MM.1S (cell line): ENCODE results near the gene GPATCH2.

Source experiments
- DNase-seq: peaks from one replicate; pipeline ENCODE4 v3.0.0-alpha.2; 2015
- H2AFZ ChIP-seq: fragments of 300-600 bp; sonication (generic); 2 replicates; pipeline ENCODE4 v1.6.0; 2016; ENCODE audit warnings: antibody characterized with exemption, low read length
- H3F3A ChIP-seq: fragments of 300-600 bp; sonication (generic); 2 replicates; pipeline ENCODE4 v1.6.1; 2016; ENCODE audit warnings: mild to moderate bottlenecking, antibody characterized with exemption, low read length, moderate library complexity, mixed read lengths; ENCODE audit not compliant: insufficient read depth
- H3K27ac ChIP-seq: fragments of 300-600 bp; sonication (generic); 2 replicates; pipeline ENCODE4 v1.5.1; 2016; ENCODE audit warnings: mild to moderate bottlenecking, low read length
- H3K27me3 ChIP-seq: fragments of 300-600 bp; sonication (generic); replicated peaks from 2 replicates; pipeline ENCODE4 v1.6.0; 2016; ENCODE audit warnings: low read length; ENCODE audit not compliant: insufficient read depth
- H3K36me3 ChIP-seq: fragments of 300-600 bp; sonication (generic); replicated peaks from 2 replicates; pipeline ENCODE4 v1.6.1; 2016; ENCODE audit warnings: mild to moderate bottlenecking, low read length, mixed read lengths; ENCODE audit not compliant: insufficient read depth
- H3K4me1 ChIP-seq: fragments of 300-600 bp; sonication (generic); 2 replicates; pipeline ENCODE4 v1.6.1; 2016; ENCODE audit warnings: low read length, mixed read lengths
- H3K4me2 ChIP-seq: fragments of 300-600 bp; sonication (generic); 2 replicates; pipeline ENCODE4 v1.6.0; 2016; ENCODE audit warnings: low read depth, low read length
- H3K4me3 ChIP-seq: fragments of 300-600 bp; sonication (generic); 2 replicates; pipeline ENCODE4 v1.5.1; 2016; ENCODE audit warnings: low read length, mixed read lengths
- H3K79me2 ChIP-seq: fragments of 300-600 bp; sonication (generic); 2 replicates; pipeline ENCODE4 v1.6.1; 2016; ENCODE audit warnings: mixed run types, low read length, mixed read lengths
- H3K9ac ChIP-seq: fragments of 300-600 bp; sonication (generic); 2 replicates; pipeline ENCODE4 v1.6.1; 2016; ENCODE audit warnings: low read length, mixed read lengths
- H3K9me2 ChIP-seq: fragments of 300-600 bp; sonication (generic); replicated peaks from 2 replicates; pipeline ENCODE4 v1.6.1; 2016; ENCODE audit warnings: mild to moderate bottlenecking, low read length, mixed read lengths; ENCODE audit not compliant: insufficient read depth
- H3K9me3 ChIP-seq: fragments of 300-600 bp; sonication (generic); replicated peaks from 2 replicates; pipeline ENCODE4 v1.6.1; 2016; ENCODE audit warnings: mild to moderate bottlenecking, low read length, mixed read lengths; ENCODE audit not compliant: insufficient read depth
- H4K20me1 ChIP-seq: fragments of 300-600 bp; sonication (generic); 2 replicates; pipeline ENCODE4 v1.6.1; 2016; ENCODE audit warnings: mild to moderate bottlenecking, low read length, moderate library complexity, mixed read lengths; ENCODE audit not compliant: insufficient read depth
- EZH2 ChIP-seq: fragments of 300-600 bp; sonication (generic); optimal IDR thresholded peaks from 2 replicates; pipeline ENCODE3; 2017; ENCODE audit warnings: low read depth, mild to moderate bottlenecking, antibody characterized with exemption, low read length, mixed read lengths
- EZH2phosphoT487 ChIP-seq: fragments of 300-600 bp; sonication (generic); IDR thresholded peaks from 2 replicates; pipeline ENCODE4 v1.6.1; 2018; ENCODE audit warnings: antibody characterized with exemption, low read length
- TF ChIP-seq, protein P1 (sequence below): fragments of 300-600 bp; sonication (generic); IDR thresholded peaks from 2 replicates; pipeline ENCODE4 v1.5.1; 2016; ENCODE audit warnings: antibody characterized with exemption, low read length, mixed read lengths

GPATCH2 gene

DNA sequence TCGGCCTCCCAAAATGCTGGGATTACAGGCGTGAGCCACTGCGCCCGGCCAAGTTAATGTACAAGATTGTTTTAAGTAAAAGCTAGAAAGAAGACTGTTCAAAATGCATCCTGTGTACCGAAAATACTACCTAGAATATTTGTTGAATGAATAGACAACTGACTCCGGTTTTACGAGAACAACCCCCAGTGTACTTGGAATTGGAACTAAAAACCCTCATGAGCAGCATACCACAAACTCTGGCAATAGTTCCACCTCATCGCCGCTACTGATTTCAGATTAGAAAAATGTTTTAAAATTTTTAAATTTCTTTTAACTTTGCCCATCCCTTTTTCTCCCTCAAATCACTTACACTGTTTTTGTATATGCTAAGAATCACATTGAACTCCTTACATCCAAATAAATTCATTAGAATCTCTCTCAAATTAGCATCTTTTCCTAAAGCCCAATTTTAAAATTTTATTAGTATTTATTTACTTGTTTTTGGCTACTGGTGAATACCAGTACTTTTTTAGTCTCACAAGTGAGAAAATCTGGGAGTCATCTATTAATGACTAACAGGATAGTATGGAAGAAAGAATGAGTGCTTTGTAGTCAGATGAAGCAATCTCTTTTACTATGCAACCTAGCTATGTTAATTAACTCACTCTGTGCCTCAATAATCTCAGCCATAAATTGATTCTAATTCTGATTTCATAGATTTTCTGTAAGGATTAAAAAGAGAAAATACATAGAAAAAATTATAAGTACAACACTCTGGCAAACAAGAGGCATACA lies 95.1 kb downstream of the GPATCH2 start:
- no peaks in the 10 kb centered on the region for H3K4me1 ChIP-seq
- no peak overlapping the region for H3K4me2 ChIP-seq

DNA sequence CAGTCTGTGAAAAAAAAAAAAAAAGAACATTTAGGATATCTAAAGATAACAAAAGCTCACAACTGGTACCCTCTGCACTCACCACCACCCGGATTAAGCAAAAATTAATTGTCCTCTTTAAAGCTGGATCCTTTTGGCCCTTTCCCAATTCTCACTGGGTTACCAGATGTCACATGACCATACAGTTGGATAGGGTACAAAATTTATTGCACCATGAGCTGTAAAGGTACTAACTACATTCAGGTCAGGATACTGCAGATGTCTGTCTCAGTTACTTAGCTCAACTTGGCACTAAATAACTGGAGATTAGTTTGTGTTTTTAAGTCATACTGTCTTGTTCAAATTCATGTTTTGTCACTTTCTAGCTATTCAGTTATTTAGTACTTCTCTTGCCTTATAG lies 96.3 kb downstream of the GPATCH2 start:
- H3F3A ChIP-seq = no peaks in the 10 kb centered on the region
- no peak overlapping the region for H3K27ac ChIP-seq
- H3K4me2 ChIP-seq = no peak overlapping the region
- no peaks in the 10 kb centered on the region; the same call in 1 of the 2 replicates for H3K9me2 ChIP-seq
- H3K4me3 ChIP-seq = no peak overlapping the region
- H3K4me1 ChIP-seq = no peaks in the 10 kb centered on the region
- no peaks in the 10 kb centered on the region for H3K79me2 ChIP-seq
- no peaks in the 10 kb centered on the region for H4K20me1 ChIP-seq
- TF ChIP-seq EZH2phosphoT487 (no peak), EZH2 (no peak)
- TF ChIP-seq, protein P1, sequence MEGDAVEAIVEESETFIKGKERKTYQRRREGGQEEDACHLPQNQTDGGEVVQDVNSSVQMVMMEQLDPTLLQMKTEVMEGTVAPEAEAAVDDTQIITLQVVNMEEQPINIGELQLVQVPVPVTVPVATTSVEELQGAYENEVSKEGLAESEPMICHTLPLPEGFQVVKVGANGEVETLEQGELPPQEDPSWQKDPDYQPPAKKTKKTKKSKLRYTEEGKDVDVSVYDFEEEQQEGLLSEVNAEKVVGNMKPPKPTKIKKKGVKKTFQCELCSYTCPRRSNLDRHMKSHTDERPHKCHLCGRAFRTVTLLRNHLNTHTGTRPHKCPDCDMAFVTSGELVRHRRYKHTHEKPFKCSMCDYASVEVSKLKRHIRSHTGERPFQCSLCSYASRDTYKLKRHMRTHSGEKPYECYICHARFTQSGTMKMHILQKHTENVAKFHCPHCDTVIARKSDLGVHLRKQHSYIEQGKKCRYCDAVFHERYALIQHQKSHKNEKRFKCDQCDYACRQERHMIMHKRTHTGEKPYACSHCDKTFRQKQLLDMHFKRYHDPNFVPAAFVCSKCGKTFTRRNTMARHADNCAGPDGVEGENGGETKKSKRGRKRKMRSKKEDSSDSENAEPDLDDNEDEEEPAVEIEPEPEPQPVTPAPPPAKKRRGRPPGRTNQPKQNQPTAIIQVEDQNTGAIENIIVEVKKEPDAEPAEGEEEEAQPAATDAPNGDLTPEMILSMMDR = no peak
- no peak overlapping the region for H3K9ac ChIP-seq
- H3K9me3 ChIP-seq = no peaks in the 10 kb centered on the region
- DNase-seq = no peak
- H3K27me3 ChIP-seq = no peaks in the 10 kb centered on the region
- no peaks in the 10 kb centered on the region for H3K36me3 ChIP-seq
- H2AFZ ChIP-seq = no peak overlapping the region

More for the DNA sequence above, 95.1 kb downstream of the GPATCH2 start:
- Histone ChIP-seq H3K79me2 (no peaks in the 10 kb centered on the region), H4K20me1 (no peaks in the 10 kb centered on the region), H3K36me3 (no peaks in the 10 kb centered on the region), H3K27ac (no peak overlapping the region), H3K9ac (no peak overlapping the region), H3K27me3 (no peaks in the 10 kb centered on the region), H2AFZ (no peak overlapping the region), H3K4me3 (no peak overlapping the region), H3K9me3 (no peaks in the 10 kb centered on the region), H3K9me2 (no peaks in the 10 kb centered on the region), H3F3A (no peaks in the 10 kb centered on the region)
- TF ChIP-seq, protein P1 = no peak
- TF ChIP-seq EZH2phosphoT487 = no peak
- TF ChIP-seq EZH2 = no peak
- no peak for DNase-seq

DNA sequence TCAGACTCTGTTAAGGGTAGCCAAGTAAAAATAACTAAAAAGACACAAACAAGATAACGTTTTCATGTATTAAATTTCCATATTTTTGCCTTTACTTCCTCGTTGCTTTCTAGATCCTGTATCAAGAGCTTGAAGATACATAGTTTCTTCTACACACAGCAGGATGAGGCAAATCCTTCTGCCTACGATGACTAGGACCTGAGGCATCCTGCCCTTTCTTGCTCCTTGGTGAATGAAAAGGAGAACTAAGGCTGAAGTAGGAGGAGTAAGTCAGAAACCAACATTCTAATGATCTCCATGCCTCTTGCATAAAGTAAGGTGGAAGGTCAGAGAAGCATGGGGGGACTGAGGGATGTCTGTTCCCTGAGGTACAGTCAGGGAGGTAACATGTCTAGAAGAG lies 102.6 kb downstream of the GPATCH2 start:
- DNase-seq = no peak
- Histone ChIP-seq H3K27ac (no peak overlapping the region), H3K79me2 (no peaks in the 10 kb centered on the region), H3K4me2 (no peak overlapping the region), H3K9ac (no peak overlapping the region), H3K36me3 (no peaks in the 10 kb centered on the region), H3K4me3 (no peak overlapping the region), H3K27me3 (no peaks in the 10 kb centered on the region), H3K9me3 (no peaks in the 10 kb centered on the region), H3K9me2 (no peaks in the 10 kb centered on the region; the same call in 1 of the 2 replicates), H2AFZ (no peak overlapping the region), H3F3A (no peaks in the 10 kb centered on the region), H3K4me1 (no peaks in the 10 kb centered on the region), H4K20me1 (no peaks in the 10 kb centered on the region)
- no peak for TF ChIP-seq EZH2phosphoT487
- no peak for TF ChIP-seq EZH2
- TF ChIP-seq, protein P1 = no peak
